Vagina (tissue), 2 donors: Measurements from ENCODE around the gene DENND2D. TPM values are rescaled to one million over a fixed set of nuclear protein-coding genes. Genes with fewer than 3 reads are reported as not detected.

Experiments used
- DNase-seq, 2 donors: peaks; one replicate each; pipeline ENCODE4 v3.0.0-alpha.2; 2017; ENCODE audit errors: extremely low spot score in 2 of 2
- H3K27ac ChIP-seq: fragments of 200-600 bp; sonication (generic); one replicate; pipeline ENCODE4 v1.5.1; 2019
- H3K27me3 ChIP-seq: fragments of 200-600 bp; sonication (generic); one replicate; pipeline ENCODE4 v1.5.1; 2019
- H3K36me3 ChIP-seq, 2 donors: fragments of 200-600 bp; sonication (generic); one replicate each; pipeline ENCODE4 v1.5.1; 2017 to 2019
- H3K4me1 ChIP-seq: fragments of 200-600 bp; sonication (generic); one replicate; pipeline ENCODE4 v1.5.1; 2019
- H3K4me3 ChIP-seq, 2 donors: fragments of 200-600 bp; sonication (generic); 1 replicate in 1 of 2; 2 replicates in 1 of 2; pipeline ENCODE4 v1.5.1; 2016 to 2019
- H3K9me3 ChIP-seq: fragments of 200-600 bp; sonication (generic); one replicate; pipeline ENCODE4 v1.5.1; 2019
- POLR2A ChIP-seq, 2 donors: fragments of 450-650 bp; IDR thresholded peaks; one replicate each; pipeline ENCODE4 v1.6.1; 2017; ENCODE audit warnings: antibody characterized with exemption in 2 of 2, mild to moderate bottlenecking in 2 of 2, moderate library complexity in 2 of 2
- POLR2AphosphoS5 ChIP-seq, 2 donors: sonication (generic); formaldehyde crosslinking; IDR thresholded peaks; one replicate each; pipeline ENCODE4 v1.9.0; 2017; ENCODE audit warnings: antibody characterized with exemption in 2 of 2, mild to moderate bottlenecking in 2 of 2, low read depth in 1 of 2; ENCODE audit not compliant: insufficient read depth in 1 of 2
- intact Hi-C: fragments of 100-400 bp; cut with DNase I; formaldehyde crosslinking; loops from one replicate; pipeline ENCODE4 v1.15.1; 2023
- total RNA-seq: library from RNA; depleted of rRNA; stranded (reverse); fragments of >200 nt; gene quantifications from one replicate; pipeline ENCODE4 v1.2.3, GENCODE V29; 2016
- TF ChIP-seq, protein P1 (sequence below), 3 experiments: fragments of 450-650 bp in 2 of 3; fragments of 200-600 bp in 1 of 3; sonication (generic) in 1 of 3; IDR thresholded peaks; one replicate each; pipeline ENCODE4 v1.5.1; 2017 to 2019; ENCODE audit warnings: antibody characterized with exemption in 3 of 3, mild to moderate bottlenecking in 2 of 3, moderate library complexity in 2 of 3

DENND2D gene
- total RNA-seq, 1 donor from 2014 or later, result 25.5 TPM

DNA sequence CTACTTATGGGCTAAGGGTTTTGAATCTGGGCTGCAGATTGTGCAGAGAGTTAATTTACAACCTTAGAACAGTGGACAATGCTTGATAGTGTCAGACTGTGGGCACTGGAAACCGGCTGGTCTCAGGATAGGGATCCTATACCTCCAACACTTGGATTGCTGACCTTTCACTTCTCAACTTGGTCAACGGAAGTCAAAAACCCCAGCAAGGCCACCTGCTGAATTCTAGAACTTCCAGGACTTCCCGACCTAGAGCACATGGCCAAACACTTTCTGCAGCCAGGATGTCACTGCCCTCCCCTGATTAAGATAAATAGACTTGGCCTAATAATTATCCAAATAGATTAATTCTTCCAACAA lies 336 bp upstream of the DENND2D start:
- DNase-seq, result no peak
- TF ChIP-seq POLR2AphosphoS5 (IDR thresholded peaks at IDR 0.05; ENCODE audit: insufficient read depth in 1 of 2, low read depth in 1 of 2) (no peak), POLR2A (IDR thresholded peaks at IDR 0.05) (no peak)
- TF ChIP-seq, protein P1, sequence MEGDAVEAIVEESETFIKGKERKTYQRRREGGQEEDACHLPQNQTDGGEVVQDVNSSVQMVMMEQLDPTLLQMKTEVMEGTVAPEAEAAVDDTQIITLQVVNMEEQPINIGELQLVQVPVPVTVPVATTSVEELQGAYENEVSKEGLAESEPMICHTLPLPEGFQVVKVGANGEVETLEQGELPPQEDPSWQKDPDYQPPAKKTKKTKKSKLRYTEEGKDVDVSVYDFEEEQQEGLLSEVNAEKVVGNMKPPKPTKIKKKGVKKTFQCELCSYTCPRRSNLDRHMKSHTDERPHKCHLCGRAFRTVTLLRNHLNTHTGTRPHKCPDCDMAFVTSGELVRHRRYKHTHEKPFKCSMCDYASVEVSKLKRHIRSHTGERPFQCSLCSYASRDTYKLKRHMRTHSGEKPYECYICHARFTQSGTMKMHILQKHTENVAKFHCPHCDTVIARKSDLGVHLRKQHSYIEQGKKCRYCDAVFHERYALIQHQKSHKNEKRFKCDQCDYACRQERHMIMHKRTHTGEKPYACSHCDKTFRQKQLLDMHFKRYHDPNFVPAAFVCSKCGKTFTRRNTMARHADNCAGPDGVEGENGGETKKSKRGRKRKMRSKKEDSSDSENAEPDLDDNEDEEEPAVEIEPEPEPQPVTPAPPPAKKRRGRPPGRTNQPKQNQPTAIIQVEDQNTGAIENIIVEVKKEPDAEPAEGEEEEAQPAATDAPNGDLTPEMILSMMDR (IDR thresholded peaks at IDR 0.05), result no peak
- H3K27me3 ChIP-seq, result no peaks in the 10 kb centered on the region
- peak overlapping the region in 1 of 2 donors; percentile 32 for H3K4me3 ChIP-seq
- H3K36me3 ChIP-seq, result peaks cover 0 to 4% of the 10 kb centered on the region in 2 donors
- intact Hi-C loops, result no loop called here
- H3K9me3 ChIP-seq, result no peaks in the 10 kb centered on the region
- peak overlapping the region; percentile 78 for H3K27ac ChIP-seq
- peaks cover 43% of the 10 kb centered on the region for H3K4me1 ChIP-seq

GRCh38 chr1:111199329-111199728 lies 1.1 kb downstream of the DENND2D start:
- Histone ChIP-seq H3K27ac (peak overlapping the region; percentile 78), H3K4me1 (peaks cover 45% of the 10 kb centered on the region), H3K4me3 (peak overlapping the region; percentile 13 to 32), H3K9me3 (no peaks in the 10 kb centered on the region), H3K36me3 (peaks cover 0 to 5% of the 10 kb centered on the region in 2 donors), H3K27me3 (no peaks in the 10 kb centered on the region)
- TF ChIP-seq POLR2AphosphoS5 (IDR thresholded peaks at IDR 0.05; ENCODE audit: insufficient read depth in 1 of 2, low read depth in 1 of 2), result no peak
- TF ChIP-seq, protein P1 (IDR thresholded peaks at IDR 0.05), result no peak
- no peak for TF ChIP-seq POLR2A (IDR thresholded peaks at IDR 0.05)
- intact Hi-C loops, result no loop called here
- DNase-seq, result no peak

DNA sequence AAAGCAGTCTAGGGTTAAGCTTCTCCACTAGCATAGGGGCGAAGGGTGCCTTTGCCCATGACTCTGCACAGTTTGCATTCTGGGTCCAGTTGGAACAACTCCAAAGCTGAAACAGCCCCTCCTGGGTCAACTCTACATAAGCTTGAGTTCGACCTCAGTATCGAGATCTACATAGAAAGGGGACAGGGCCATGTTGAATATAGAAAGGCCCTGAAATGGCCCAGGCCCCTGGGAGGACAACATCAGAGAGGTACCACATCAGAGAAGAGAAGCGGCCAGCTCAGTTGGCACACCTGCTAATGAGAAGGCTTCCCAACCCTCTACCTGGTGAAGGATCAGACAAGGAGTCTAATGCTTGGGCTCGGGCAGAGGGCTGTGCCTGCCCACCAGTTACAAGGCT lies 1.6 kb downstream of the DENND2D start:
- peaks cover 0 to 5% of the 10 kb centered on the region in 2 donors for H3K36me3 ChIP-seq
- peak overlapping the region; percentile 13 to 32 for H3K4me3 ChIP-seq
- intact Hi-C loops, result no loop called here
- no peak for DNase-seq
- peaks cover 49% of the 10 kb centered on the region for H3K4me1 ChIP-seq
- no peaks in the 10 kb centered on the region for H3K27me3 ChIP-seq
- H3K9me3 ChIP-seq, result no peaks in the 10 kb centered on the region
- peak overlapping the region; percentile 78 for H3K27ac ChIP-seq
- TF ChIP-seq POLR2AphosphoS5 (IDR thresholded peaks at IDR 0.05; ENCODE audit: insufficient read depth in 1 of 2, low read depth in 1 of 2) (no peak), POLR2A (IDR thresholded peaks at IDR 0.05) (no peak)
- TF ChIP-seq, protein P1 (IDR thresholded peaks at IDR 0.05), result no peak

DNA sequence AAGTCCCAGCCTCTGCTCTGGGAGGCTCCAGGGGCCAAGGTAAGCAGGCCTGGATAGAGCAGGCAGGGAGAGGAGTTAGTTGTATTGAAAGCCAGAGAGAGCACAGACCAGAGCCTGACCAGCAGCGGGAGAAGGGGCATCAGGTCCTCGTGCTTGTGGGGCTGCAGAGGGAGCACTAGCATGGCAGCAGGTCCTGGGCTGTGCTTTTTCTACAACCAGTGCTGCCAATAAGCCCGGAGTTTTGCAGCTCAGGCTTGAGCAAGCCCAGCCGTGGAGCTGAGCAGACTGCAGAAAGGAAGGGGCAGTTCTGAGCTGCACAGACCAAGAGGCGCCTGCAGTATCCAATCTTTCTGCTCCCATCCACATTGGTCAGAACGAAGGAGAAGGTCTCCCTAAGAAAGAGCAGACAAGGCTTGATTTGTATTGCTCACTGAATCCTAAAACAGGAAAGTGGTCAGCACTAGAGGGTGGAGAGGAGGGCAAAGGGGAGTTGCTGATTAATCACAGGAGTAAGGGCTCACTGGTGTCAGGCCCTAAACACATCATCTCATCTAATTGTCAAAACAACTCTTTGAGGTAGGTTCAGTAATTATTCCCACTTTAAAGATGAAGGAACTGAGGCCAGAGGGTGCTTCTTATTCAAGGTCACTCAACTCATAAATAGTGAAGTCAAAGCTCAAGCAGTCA lies 2.7 kb downstream of the DENND2D start:
- TF ChIP-seq, protein P1 (IDR thresholded peaks at IDR 0.05), result peak in 1 of 3 experiments; percentile 7
- no peak for TF ChIP-seq POLR2A (IDR thresholded peaks at IDR 0.05)
- Histone ChIP-seq H3K9me3 (no peaks in the 10 kb centered on the region), H3K4me1 (peaks cover 49% of the 10 kb centered on the region), H3K4me3 (peak overlapping the region in 1 of 2 donors; percentile 32), H3K36me3 (peaks cover 0 to 5% of the 10 kb centered on the region in 2 donors), H3K27ac (no peak overlapping the region), H3K27me3 (no peaks in the 10 kb centered on the region)
- intact Hi-C loops, result no loop called here
- no peak for DNase-seq

- intact Hi-C loops, result no loop called here
- H3K27ac ChIP-seq, result no peak overlapping the region
- H3K27me3 ChIP-seq, result no peaks in the 10 kb centered on the region
- H3K36me3 ChIP-seq, result peaks cover 0 to 5% of the 10 kb centered on the region in 2 donors
- peaks cover 49% of the 10 kb centered on the region for H3K4me1 ChIP-seq
- H3K4me3 ChIP-seq, result no peak overlapping the region
- H3K9me3 ChIP-seq, result no peaks in the 10 kb centered on the region
- no peak for DNase-seq
- TF ChIP-seq POLR2AphosphoS5 (IDR thresholded peaks at IDR 0.05; ENCODE audit: insufficient read depth in 1 of 2, low read depth in 1 of 2) (no peak), POLR2A (IDR thresholded peaks at IDR 0.05) (no peak)
- TF ChIP-seq, protein P1 (IDR thresholded peaks at IDR 0.05), result no peak
These were observed 4.2 kb downstream of the DENND2D start for GRCh38 chr1:111196213-111196612.
